Astrocyte (in vitro differentiated cells and primary cell): Measurements from ENCODE around the gene AHR. TPM values are rescaled to one million over a fixed set of nuclear protein-coding genes. Genes with fewer than 3 reads are reported as not detected.
A peak's percentile ranks its signal among the peaks of the same experiment; 100 is the strongest.

Source experiments
- DNase-seq: peaks from one replicate; pipeline ENCODE4 v3.0.0-alpha.2; 2010; ENCODE audit warnings: low read depth
- FAIRE-seq: peaks from 2 replicates; lab custom pipeline; 2011; peaks lifted over from hg19 to GRCh38; lab: Jason Lieb, UNC
- H2AFZ ChIP-seq: 2 replicates; pipeline ENCODE4 v1.6.0; 2012; ENCODE audit warnings: low read depth, low read length, inconsistent platforms
- H3K27ac ChIP-seq: 2 replicates; pipeline ENCODE4 v1.5.1; 2011; ENCODE audit warnings: low read depth, low read length, inconsistent platforms
- H3K27me3 ChIP-seq: 2 replicates; pipeline ENCODE4 v1.6.0; 2011; ENCODE audit warnings: low read length, inconsistent platforms; ENCODE audit not compliant: insufficient read depth
- H3K36me3 ChIP-seq: 2 replicates; pipeline ENCODE4 v1.5.1; 2011; ENCODE audit warnings: low read length, inconsistent platforms; ENCODE audit not compliant: insufficient read depth
- H3K4me1 ChIP-seq: 2 replicates; pipeline ENCODE4 v1.5.1; 2011; ENCODE audit warnings: low read length, inconsistent platforms; ENCODE audit not compliant: insufficient read depth
- H3K4me2 ChIP-seq: 2 replicates; pipeline ENCODE4 v1.6.0; 2012; ENCODE audit warnings: low read length, inconsistent platforms
- H3K4me3 ChIP-seq: 2 replicates; pipeline ENCODE4 v1.5.1; 2011; ENCODE audit warnings: low read depth, mild to moderate bottlenecking, low read length, inconsistent platforms; ENCODE audit not compliant: insufficient read depth
- H3K79me2 ChIP-seq: 2 replicates; pipeline ENCODE4 v1.6.0; 2012; ENCODE audit warnings: mild to moderate bottlenecking, low read length, inconsistent platforms; ENCODE audit not compliant: insufficient read depth
- H3K9ac ChIP-seq: 2 replicates; pipeline ENCODE4 v1.6.0; 2012; ENCODE audit warnings: mild to moderate bottlenecking, low read length, inconsistent platforms
- H3K9me3 ChIP-seq: 2 replicates; pipeline ENCODE4 v1.5.1; 2012; ENCODE audit warnings: low read depth, mild to moderate bottlenecking, low read length, inconsistent platforms; ENCODE audit not compliant: insufficient read depth
- H4K20me1 ChIP-seq: 2 replicates; pipeline ENCODE4 v1.6.0; 2012; ENCODE audit warnings: low read length, inconsistent platforms; ENCODE audit not compliant: insufficient read depth
- H3K27ac Mint-ChIP-seq: one replicate; pipeline ENCODE4 v1.8.0; 2021; ENCODE audit warnings: mild to moderate bottlenecking, mixed read lengths; ENCODE audit not compliant: unreplicated experiment
- H3K27me3 Mint-ChIP-seq: one replicate; pipeline ENCODE4 v1.8.0; 2021; ENCODE audit warnings: low read depth, mixed read lengths; ENCODE audit not compliant: unreplicated experiment
- H3K36me3 Mint-ChIP-seq: one replicate; pipeline ENCODE4 v1.8.0; 2021; ENCODE audit warnings: low read depth, mixed read lengths; ENCODE audit not compliant: unreplicated experiment
- H3K4me1 Mint-ChIP-seq: one replicate; pipeline ENCODE4 v1.8.0; 2021; ENCODE audit warnings: low read depth, mixed read lengths; ENCODE audit not compliant: unreplicated experiment
- H3K4me3 Mint-ChIP-seq: one replicate; pipeline ENCODE4 v1.8.0; 2021; ENCODE audit warnings: mild to moderate bottlenecking, moderate library complexity, mixed read lengths; ENCODE audit not compliant: unreplicated experiment
- H3K9me3 Mint-ChIP-seq: one replicate; pipeline ENCODE4 v1.8.0; 2021; ENCODE audit warnings: mild to moderate bottlenecking, mixed read lengths; ENCODE audit not compliant: unreplicated experiment
- EZH2 ChIP-seq: IDR thresholded peaks from 2 replicates; pipeline ENCODE4 v1.6.1; 2012; ENCODE audit warnings: mild to moderate bottlenecking, low read length, inconsistent platforms; ENCODE audit not compliant: insufficient read depth
- total RNA-seq: library from RNA; stranded (reverse); gene quantifications from 2 replicates; pipeline ENCODE4 v1.2.1, GENCODE V29; 2021
- TF ChIP-seq, protein P1 (sequence below): IDR thresholded peaks from 2 replicates; pipeline ENCODE4 v1.5.1; 2011; ENCODE audit warnings: low read depth, mild to moderate bottlenecking, inconsistent platforms, low read length, moderate library complexity; ENCODE audit not compliant: insufficient read depth

Gene AHR
- total RNA-seq, 1 donor from 2014 or later = 48.1 TPM

DNA sequence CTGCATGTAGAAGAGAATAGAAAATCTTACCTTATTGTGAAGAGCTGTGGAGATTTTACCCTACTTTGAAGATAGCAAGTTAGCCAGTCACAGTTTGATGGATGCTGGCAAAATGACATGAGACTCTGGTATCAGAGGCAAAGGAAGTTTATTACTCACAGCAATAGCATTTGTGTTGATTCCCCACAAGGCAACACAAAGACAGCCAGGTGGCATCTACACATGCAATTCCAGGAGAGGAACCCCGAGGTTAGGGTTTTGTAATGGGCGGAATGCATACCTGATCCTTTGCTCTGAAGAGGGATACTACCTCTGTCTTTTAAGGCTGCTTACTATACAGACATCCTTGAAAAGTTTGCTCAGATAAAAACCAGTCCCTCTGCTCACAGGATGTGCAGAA, 59.5 kb downstream of the AHR start:
- Histone ChIP-seq H3K4me1 (no peaks in the 10 kb centered on the region), H3K36me3 (no peaks in the 10 kb centered on the region), H3K9ac (no peak overlapping the region), H3K9me3 (no peaks in the 10 kb centered on the region), H3K79me2 (no peaks in the 10 kb centered on the region), H2AFZ (no peak overlapping the region), H3K27me3 (no peaks in the 10 kb centered on the region), H3K4me2 (no peak overlapping the region), H3K4me3 (no peak overlapping the region), H3K27ac (no peak overlapping the region), H4K20me1 (no peaks in the 10 kb centered on the region)
- no peaks in the 10 kb centered on the region for H3K27me3 Mint-ChIP-seq
- no peak overlapping the region for H3K4me3 Mint-ChIP-seq
- peaks cover 4% of the 10 kb centered on the region for H3K4me1 Mint-ChIP-seq
- H3K9me3 Mint-ChIP-seq = peaks cover 6% of the 10 kb centered on the region
- FAIRE-seq = no peak
- peaks cover 25% of the 10 kb centered on the region for H3K36me3 Mint-ChIP-seq
- DNase-seq = peak; percentile 45
- H3K27ac Mint-ChIP-seq = no peak overlapping the region
- no peak for TF ChIP-seq EZH2
- TF ChIP-seq, protein P1, sequence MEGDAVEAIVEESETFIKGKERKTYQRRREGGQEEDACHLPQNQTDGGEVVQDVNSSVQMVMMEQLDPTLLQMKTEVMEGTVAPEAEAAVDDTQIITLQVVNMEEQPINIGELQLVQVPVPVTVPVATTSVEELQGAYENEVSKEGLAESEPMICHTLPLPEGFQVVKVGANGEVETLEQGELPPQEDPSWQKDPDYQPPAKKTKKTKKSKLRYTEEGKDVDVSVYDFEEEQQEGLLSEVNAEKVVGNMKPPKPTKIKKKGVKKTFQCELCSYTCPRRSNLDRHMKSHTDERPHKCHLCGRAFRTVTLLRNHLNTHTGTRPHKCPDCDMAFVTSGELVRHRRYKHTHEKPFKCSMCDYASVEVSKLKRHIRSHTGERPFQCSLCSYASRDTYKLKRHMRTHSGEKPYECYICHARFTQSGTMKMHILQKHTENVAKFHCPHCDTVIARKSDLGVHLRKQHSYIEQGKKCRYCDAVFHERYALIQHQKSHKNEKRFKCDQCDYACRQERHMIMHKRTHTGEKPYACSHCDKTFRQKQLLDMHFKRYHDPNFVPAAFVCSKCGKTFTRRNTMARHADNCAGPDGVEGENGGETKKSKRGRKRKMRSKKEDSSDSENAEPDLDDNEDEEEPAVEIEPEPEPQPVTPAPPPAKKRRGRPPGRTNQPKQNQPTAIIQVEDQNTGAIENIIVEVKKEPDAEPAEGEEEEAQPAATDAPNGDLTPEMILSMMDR = no peak

DNA sequence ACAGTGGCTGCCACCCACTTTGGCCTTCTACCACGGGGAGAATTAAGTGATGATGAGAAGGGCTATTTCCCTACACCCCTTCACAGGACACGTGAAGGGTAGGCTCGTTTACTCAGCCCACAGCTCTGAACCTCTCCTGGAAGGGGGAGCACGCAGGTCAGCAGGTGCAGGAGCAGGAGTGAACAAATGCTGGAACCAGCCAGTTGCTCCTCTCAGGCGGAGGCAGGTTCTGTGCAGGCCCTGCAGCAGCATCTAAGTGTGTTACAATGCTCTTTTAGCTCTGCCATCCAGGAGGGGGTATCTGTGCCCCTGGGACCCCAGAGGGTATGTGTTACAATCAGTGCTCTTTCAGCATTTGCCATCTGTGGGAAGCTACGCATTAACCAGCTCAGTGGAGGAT, 61.2 kb downstream of the AHR start:
- Mint-ChIP-seq H3K4me3 (no peak overlapping the region), H3K27me3 (no peaks in the 10 kb centered on the region), H3K36me3 (peaks cover 23% of the 10 kb centered on the region), H3K4me1 (peaks cover 4% of the 10 kb centered on the region), H3K9me3 (peaks cover 6% of the 10 kb centered on the region), H3K27ac (no peak overlapping the region)
- Histone ChIP-seq H3K27me3 (no peaks in the 10 kb centered on the region), H2AFZ (no peak overlapping the region), H3K9ac (no peak overlapping the region), H3K27ac (no peak overlapping the region), H3K79me2 (no peaks in the 10 kb centered on the region), H3K36me3 (no peaks in the 10 kb centered on the region), H3K9me3 (no peaks in the 10 kb centered on the region), H3K4me2 (no peak overlapping the region), H3K4me1 (no peaks in the 10 kb centered on the region), H3K4me3 (no peak overlapping the region), H4K20me1 (no peaks in the 10 kb centered on the region)
- no peak for DNase-seq
- no peak for FAIRE-seq
- TF ChIP-seq, protein P1 = no peak
- TF ChIP-seq EZH2 = no peak

DNA sequence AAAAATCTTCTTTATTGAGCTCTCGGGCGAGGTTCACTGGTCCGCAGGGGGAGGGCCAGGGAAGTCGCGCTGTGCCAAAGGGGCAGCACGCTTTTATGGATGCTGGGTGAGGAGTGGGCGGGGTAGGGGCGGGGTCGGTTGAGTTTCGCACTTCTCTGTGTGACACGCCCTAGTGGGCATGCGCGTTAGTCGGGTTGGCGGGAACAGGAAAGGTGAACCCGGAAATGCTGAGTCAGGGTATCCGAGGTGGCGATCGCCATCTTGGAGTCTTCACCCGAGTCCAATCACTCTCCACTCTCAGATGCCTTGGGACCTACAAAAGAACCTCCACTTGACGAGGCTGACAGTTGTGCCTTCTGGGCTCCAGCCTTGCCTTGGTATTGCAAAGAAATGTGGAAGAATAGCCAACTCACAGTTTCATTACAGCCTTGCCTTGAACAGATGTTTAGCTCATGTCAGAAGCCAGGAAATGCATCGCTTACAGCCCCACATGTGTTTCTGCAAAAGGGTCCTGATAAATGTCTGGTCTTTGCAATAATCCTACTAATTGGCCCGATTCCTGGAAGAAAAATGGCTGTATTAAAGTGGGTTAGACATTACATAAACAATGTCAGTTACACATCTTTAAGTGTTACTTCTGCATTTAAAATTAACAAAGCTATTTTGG, 64.1 kb downstream of the AHR start:
- H3K4me1 ChIP-seq = no peaks in the 10 kb centered on the region
- H3K27ac ChIP-seq = no peak overlapping the region
- no peak for TF ChIP-seq EZH2
- no peak for DNase-seq
- H3K36me3 ChIP-seq = no peaks in the 10 kb centered on the region
- no peak overlapping the region for H2AFZ ChIP-seq
- no peak overlapping the region for H3K4me2 ChIP-seq
- no peaks in the 10 kb centered on the region for H3K9me3 ChIP-seq
- H3K27me3 Mint-ChIP-seq = no peaks in the 10 kb centered on the region
- no peaks in the 10 kb centered on the region for H3K27me3 ChIP-seq
- H3K79me2 ChIP-seq = no peaks in the 10 kb centered on the region
- no peak overlapping the region for H3K4me3 Mint-ChIP-seq
- H3K36me3 Mint-ChIP-seq = peaks cover 18% of the 10 kb centered on the region
- H3K9me3 Mint-ChIP-seq = peaks cover 3% of the 10 kb centered on the region
- H3K9ac ChIP-seq = no peak overlapping the region
- no peak for FAIRE-seq
- no peak overlapping the region for H3K4me3 ChIP-seq
- H3K27ac Mint-ChIP-seq = no peak overlapping the region
- H3K4me1 Mint-ChIP-seq = peaks cover 5% of the 10 kb centered on the region
- no peaks in the 10 kb centered on the region for H4K20me1 ChIP-seq
